ENCODE measurements around the gene SLC12A7. TPM values are rescaled to one million over a fixed set of nuclear protein-coding genes. Genes with fewer than 3 reads are reported as not detected.

Gene SLC12A7
- total and polyA plus RNA-seq, 9 of the 15 experiments (the other 6 are each of a cell fraction or from before 2014, with no cell fraction given) = 0.01 to 3.1 (median 0.56) TPM

DNA sequence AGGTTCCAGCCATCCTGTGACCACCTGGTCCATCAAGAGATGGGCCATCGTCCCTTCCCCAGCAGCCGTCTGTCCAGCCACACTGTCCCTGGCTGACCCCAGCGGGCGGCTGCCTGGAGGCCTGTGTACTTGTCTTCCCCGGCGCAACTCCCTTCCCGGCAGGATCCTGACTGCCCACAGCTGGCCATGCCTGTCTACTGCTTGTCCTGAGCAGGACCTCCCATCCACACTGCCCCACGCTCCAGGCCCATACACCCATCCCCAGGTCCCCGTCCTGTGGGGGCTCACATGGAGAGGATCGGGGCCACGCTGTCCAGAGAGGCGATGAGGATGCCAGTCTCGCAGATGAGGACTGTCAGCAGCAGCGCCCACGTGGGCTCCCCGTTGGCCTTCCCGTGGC lies 35.5 kb downstream of the SLC12A7 start:
- 26% methylated on average over 17 of the region's 17 CpGs for WGBS (ENCODE audit: insufficient coverage, low coverage, missing lambda C conversion rate)
- FAIRE-seq (no peak), DNase-seq (ENCODE audit: extremely low read depth in 1 of 4, low spot score in 3 of 4) (no peak), ATAC-seq (no peak; the same call in 2 of the 3 replicates)
- Histone ChIP-seq H3K9me3 (replicated peaks; ENCODE audit: control insufficient read depth, insufficient read depth, low read depth, low read length) (no peaks in the 10 kb centered on the region), H3K4me1 (replicated peaks in 1 of 2; ENCODE audit: control insufficient read depth in 2 of 2, insufficient read depth in 2 of 2, low read length in 2 of 2) (peaks cover 0 to 50% of the 10 kb centered on the region in 2 experiments; a peak in 2 of 5 replicates), H3K4me3 (no peak overlapping the region), H3K4me2 (ENCODE audit: insufficient read depth, low read length) (no peak overlapping the region), H3K36me3 (ENCODE audit: control insufficient read depth, insufficient read depth, low read length) (no peaks in the 10 kb centered on the region), H3K79me2 (ENCODE audit: control insufficient read depth, insufficient read depth, low read length) (no peaks in the 10 kb centered on the region), H4K20me1 (replicated peaks; ENCODE audit: control insufficient read depth, insufficient read depth, low read length) (peaks cover 6% of the 10 kb centered on the region), H3K27me3 (ENCODE audit: control insufficient read depth in 2 of 2, insufficient read depth in 2 of 2, low read length in 2 of 2) (peaks cover under 1 to 40% of the 10 kb centered on the region in 2 experiments; a peak in 3 of 5 replicates), H3K9ac (ENCODE audit: insufficient read depth in 1 of 2, low read depth in 2 of 2, low read length in 2 of 2) (no peak overlapping the region), H3K27ac (ENCODE audit: extremely low read depth, low read depth, low read length) (no peak overlapping the region), H2AFZ (ENCODE audit: low read depth, low read length) (no peak overlapping the region), H3K9me1 (ENCODE audit: control insufficient read depth, insufficient read depth, low read length) (no peaks in the 10 kb centered on the region)
- POLR2A ChIA-PET = no interaction called here
- CTCF ChIA-PET (ENCODE audit: low intra/inter-chr PET ratio) = no interaction called here
- BruUV-seq (replicated peaks) = no TSS peak
- no peak for TF ChIP-seq CBX8 (IDR thresholded peaks at IDR 0.05; ENCODE audit: borderline replicate concordance, extremely low read depth, low read depth, low read length, poor library complexity, severe bottlenecking)
- no peak for TF ChIP-seq MAFG (tag; conservative IDR thresholded peaks at IDR 0.05)
- no peak for TF ChIP-seq ZBTB33 (CRISPR knock-in tag; IDR thresholded peaks at IDR 0.05)
- no peak for TF ChIP-seq NRF1 (conservative IDR thresholded peaks at IDR 0.05 in 1 of 2, IDR thresholded peaks at IDR 0.05 in 1 of 2)
- TF ChIP-seq KDM5B (IDR thresholded peaks at IDR 0.05; ENCODE audit: insufficient replicate concordance, low read depth, low read length) = no peak
- TF ChIP-seq KDM2B (CRISPR knock-in tag; IDR thresholded peaks at IDR 0.05) = no peak
- TF ChIP-seq, protein P1, sequence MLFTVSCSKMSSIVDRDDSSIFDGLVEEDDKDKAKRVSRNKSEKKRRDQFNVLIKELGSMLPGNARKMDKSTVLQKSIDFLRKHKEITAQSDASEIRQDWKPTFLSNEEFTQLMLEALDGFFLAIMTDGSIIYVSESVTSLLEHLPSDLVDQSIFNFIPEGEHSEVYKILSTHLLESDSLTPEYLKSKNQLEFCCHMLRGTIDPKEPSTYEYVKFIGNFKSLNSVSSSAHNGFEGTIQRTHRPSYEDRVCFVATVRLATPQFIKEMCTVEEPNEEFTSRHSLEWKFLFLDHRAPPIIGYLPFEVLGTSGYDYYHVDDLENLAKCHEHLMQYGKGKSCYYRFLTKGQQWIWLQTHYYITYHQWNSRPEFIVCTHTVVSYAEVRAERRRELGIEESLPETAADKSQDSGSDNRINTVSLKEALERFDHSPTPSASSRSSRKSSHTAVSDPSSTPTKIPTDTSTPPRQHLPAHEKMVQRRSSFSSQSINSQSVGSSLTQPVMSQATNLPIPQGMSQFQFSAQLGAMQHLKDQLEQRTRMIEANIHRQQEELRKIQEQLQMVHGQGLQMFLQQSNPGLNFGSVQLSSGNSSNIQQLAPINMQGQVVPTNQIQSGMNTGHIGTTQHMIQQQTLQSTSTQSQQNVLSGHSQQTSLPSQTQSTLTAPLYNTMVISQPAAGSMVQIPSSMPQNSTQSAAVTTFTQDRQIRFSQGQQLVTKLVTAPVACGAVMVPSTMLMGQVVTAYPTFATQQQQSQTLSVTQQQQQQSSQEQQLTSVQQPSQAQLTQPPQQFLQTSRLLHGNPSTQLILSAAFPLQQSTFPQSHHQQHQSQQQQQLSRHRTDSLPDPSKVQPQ (CRISPR knock-in tag; IDR thresholded peaks at IDR 0.05; ENCODE audit: borderline replicate concordance) = no peak
- no peak for TF ChIP-seq SMARCC2 (IDR thresholded peaks at IDR 0.05; ENCODE audit: low read depth)
- no peak for TF ChIP-seq MTA2 (IDR thresholded peaks at IDR 0.05; ENCODE audit: low read depth)
- TF ChIP-seq KDM1A (IDR thresholded peaks at IDR 0.05) = no peak
- TF ChIP-seq, protein P2, sequence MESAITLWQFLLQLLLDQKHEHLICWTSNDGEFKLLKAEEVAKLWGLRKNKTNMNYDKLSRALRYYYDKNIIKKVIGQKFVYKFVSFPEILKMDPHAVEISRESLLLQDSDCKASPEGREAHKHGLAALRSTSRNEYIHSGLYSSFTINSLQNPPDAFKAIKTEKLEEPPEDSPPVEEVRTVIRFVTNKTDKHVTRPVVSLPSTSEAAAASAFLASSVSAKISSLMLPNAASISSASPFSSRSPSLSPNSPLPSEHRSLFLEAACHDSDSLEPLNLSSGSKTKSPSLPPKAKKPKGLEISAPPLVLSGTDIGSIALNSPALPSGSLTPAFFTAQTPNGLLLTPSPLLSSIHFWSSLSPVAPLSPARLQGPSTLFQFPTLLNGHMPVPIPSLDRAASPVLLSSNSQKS (CRISPR knock-in tag; IDR thresholded peaks at IDR 0.05) = no peak
- TF ChIP-seq SUPT5H (IDR thresholded peaks at IDR 0.05) = no peak
- no peak for TF ChIP-seq BCL6 (CRISPR knock-in tag; IDR thresholded peaks at IDR 0.05)
- TF ChIP-seq PHB (CRISPR knock-in tag; IDR thresholded peaks at IDR 0.05) = no peak
- no peak for TF ChIP-seq TAF9B (IDR thresholded peaks at IDR 0.05; ENCODE audit: partially characterized antibody)
- intact Hi-C loops (cut with micrococcal nuclease) = no loop called here
- in situ Hi-C loops (cut with MboI) = no loop called here

Data from K562 (cell line).